ENCODE results near the gene NEURL1B.
"Not testable (repeated sequence)": the region's sequence is repeated elsewhere in the genome, so short reads cannot be mapped to it uniquely, and the experiment has no call there.

NEURL1B gene

DNA sequence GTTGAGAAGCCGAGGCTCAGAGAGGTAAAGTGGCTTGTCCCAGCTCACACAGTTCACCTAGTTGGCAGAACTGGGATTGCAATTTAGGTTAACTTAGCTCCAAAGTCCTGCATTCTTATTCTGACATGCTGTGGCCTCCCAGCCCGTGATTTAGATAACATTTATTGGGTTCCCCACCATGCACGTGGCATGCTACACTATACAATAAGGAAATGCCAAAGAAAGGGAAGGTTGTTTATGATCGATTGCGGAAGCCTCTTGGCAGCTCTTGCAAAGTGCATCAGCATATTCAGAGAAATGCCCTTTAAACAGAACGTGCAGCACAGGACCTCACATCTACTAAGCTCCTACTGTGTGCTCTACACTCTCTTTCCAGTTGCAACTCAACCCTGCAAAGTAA is 3.2 kb downstream of the NEURL1B start:
- Histone ChIP-seq H3K9ac (ENCODE audit: low read length) (no peak overlapping the region), H3K4me1 (ENCODE audit: control insufficient read depth, insufficient read depth, low read length) (peaks cover 34% of the 10 kb centered on the region), H3K36me3 (ENCODE audit: control insufficient read depth, insufficient read depth, low read length) (no peaks in the 10 kb centered on the region), H3K27me3 (ENCODE audit: control insufficient read depth, insufficient read depth, low read length) (peaks cover 49% of the 10 kb centered on the region), H3K4me3 (ENCODE audit: low read depth, low read length) (no peak overlapping the region), H3K9me3 (ENCODE audit: control insufficient read depth, insufficient read depth, low read depth, low read length) (no peaks in the 10 kb centered on the region), H3K27ac (ENCODE audit: low read depth, low read length) (no peak overlapping the region)

GRCh38 chr5:172644711-172645110 is 3.6 kb downstream of the NEURL1B start:
- Histone ChIP-seq H3K9ac (ENCODE audit: low read length) (no peak overlapping the region), H3K27me3 (ENCODE audit: control insufficient read depth, insufficient read depth, low read length) (peaks cover 49% of the 10 kb centered on the region), H3K4me3 (ENCODE audit: low read depth, low read length) (no peak overlapping the region)

DNA sequence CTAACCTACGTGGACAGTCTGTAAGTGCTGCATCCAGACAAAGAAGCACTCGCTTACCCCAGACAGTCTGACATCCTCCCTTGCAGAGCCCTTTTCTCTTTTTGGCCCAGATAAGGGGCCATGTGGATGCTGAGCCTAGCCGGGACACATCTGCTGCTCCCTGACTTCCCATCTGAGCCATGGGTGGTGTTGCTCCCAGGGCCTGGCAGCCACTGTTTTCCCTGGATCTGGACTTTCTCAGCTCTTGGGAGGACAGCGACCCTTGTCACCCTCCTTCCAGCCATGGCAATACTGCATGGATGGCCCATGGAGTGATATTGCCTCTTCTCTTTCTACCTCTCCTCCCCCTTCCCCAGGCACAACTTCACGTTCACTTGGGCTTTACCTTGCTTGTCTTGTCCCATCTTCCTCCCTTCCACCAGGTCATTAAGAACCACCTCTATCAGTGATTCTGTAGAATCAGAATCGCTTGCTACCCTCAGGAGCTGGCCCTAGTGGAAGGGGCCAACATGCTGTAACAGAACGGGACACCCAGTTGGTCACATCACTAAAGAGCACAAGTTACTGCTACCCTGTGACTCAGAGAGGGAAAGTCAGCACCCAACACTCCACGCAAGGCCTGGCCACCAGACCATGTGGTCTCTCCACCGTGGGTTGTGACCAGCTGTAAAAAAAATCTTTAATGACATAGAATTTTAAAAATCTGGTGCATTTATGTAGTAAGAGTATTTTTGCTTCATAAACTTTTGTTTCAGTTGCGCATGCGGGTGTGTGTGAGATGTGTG is 4.4 kb downstream of the NEURL1B start:
- H3K9ac ChIP-seq (ENCODE audit: low read length) = no peak overlapping the region
- no peak overlapping the region for H3K4me3 ChIP-seq (ENCODE audit: low read depth, low read length)
- H3K27me3 ChIP-seq (ENCODE audit: control insufficient read depth, insufficient read depth, low read length) = peaks cover 41% of the 10 kb centered on the region
- peaks cover 30% of the 10 kb centered on the region for H3K4me1 ChIP-seq (ENCODE audit: control insufficient read depth, insufficient read depth, low read length)
- no peaks in the 10 kb centered on the region for H3K9me3 ChIP-seq (ENCODE audit: control insufficient read depth, insufficient read depth, low read depth, low read length)
- no peak overlapping the region for H3K27ac ChIP-seq (ENCODE audit: low read depth, low read length)
- no peaks in the 10 kb centered on the region for H3K36me3 ChIP-seq (ENCODE audit: control insufficient read depth, insufficient read depth, low read length)

More at GRCh38 chr5:172644711-172645110, 3.6 kb downstream of the NEURL1B start:
- H3K9me3 ChIP-seq (ENCODE audit: control insufficient read depth, insufficient read depth, low read depth, low read length) = no peaks in the 10 kb centered on the region
- H3K36me3 ChIP-seq (ENCODE audit: control insufficient read depth, insufficient read depth, low read length) = no peaks in the 10 kb centered on the region
- H3K4me1 ChIP-seq (ENCODE audit: control insufficient read depth, insufficient read depth, low read length) = peaks cover 33% of the 10 kb centered on the region
- no peak overlapping the region for H3K27ac ChIP-seq (ENCODE audit: low read depth, low read length)

DNA sequence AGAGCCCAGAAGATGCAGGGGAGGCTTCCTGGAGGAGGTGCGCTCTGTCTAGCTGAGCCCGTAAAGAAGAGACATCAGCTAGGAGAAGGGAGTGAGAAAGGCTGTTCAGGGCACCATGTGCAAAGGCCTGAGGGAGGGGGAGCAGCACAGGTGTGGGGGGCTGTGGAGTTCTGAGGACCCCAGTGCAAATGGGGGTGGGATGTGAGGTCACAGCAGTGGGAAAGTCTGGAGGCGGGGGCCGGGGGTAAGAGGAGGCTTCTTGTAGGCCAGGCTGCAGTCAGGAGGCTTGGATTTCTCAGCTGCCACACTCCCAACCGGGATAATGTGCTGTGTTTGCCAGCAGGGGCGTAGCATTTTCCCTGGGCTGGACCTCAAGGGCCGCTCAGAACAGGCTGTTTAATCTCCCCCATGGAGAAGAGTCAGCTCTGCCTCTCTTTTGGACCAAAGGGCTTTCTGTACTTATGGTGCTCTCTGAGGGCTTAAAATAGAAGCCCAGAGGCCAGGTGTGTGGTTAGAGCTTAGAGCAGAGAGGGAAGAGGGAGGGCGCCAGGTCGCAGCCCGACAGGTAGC is 5.7 kb downstream of the NEURL1B start:
- H3K36me3 ChIP-seq (ENCODE audit: control insufficient read depth, insufficient read depth, low read length) = no peaks in the 10 kb centered on the region
- H3K27me3 ChIP-seq (ENCODE audit: control insufficient read depth, insufficient read depth, low read length) = peaks cover 32% of the 10 kb centered on the region
- peaks cover 28% of the 10 kb centered on the region for H3K4me1 ChIP-seq (ENCODE audit: control insufficient read depth, insufficient read depth, low read length)
- no peak overlapping the region for H3K4me3 ChIP-seq (ENCODE audit: low read depth, low read length)
- H3K9me3 ChIP-seq (ENCODE audit: control insufficient read depth, insufficient read depth, low read depth, low read length) = no peaks in the 10 kb centered on the region
- no peak overlapping the region for H3K9ac ChIP-seq (ENCODE audit: low read length)
- H3K27ac ChIP-seq (ENCODE audit: low read depth, low read length) = no peak overlapping the region

DNA sequence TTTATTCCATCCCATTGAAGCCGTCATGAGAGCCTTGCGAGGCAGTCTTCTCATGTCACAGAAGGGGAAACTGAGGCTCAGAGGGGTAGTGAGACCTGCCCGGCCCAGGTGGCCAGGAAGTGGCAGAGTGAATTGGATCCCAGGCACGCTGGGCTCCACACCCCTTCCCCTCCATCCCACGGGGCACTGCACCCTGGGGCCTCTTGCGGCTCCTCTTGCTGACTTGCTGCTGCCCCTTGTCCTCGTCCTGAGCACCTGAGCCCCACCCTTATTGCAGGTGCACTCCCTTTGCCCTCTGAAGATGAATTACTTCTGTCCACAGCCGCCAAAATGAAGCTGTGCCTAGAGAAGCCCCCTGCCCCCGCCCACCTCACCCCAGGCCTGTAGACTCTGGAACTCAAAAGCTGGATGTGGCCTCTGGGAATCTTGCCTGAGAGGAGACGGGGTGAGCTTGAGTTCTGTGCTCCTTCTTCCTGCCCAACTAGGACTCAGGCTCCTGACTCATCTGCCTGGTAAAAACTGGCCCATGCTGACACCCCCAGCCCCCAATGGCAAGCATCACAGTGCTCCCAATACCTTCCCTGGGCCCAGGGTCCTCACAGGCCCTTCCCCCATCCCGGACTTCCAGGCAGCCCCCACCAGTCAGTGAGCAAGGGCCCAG is 6.4 kb downstream of the NEURL1B start:
- peaks cover 25% of the 10 kb centered on the region for H3K27me3 ChIP-seq (ENCODE audit: control insufficient read depth, insufficient read depth, low read length)
- no peak overlapping the region for H3K27ac ChIP-seq (ENCODE audit: low read depth, low read length)
- no peaks in the 10 kb centered on the region for H3K9me3 ChIP-seq (ENCODE audit: control insufficient read depth, insufficient read depth, low read depth, low read length)
- H3K4me3 ChIP-seq (ENCODE audit: low read depth, low read length) = no peak overlapping the region
- H3K9ac ChIP-seq (ENCODE audit: low read length) = no peak overlapping the region
- H3K36me3 ChIP-seq (ENCODE audit: control insufficient read depth, insufficient read depth, low read length) = no peaks in the 10 kb centered on the region
- H3K4me1 ChIP-seq (ENCODE audit: control insufficient read depth, insufficient read depth, low read length) = peaks cover 28% of the 10 kb centered on the region

- no peak overlapping the region for H3K9ac ChIP-seq (ENCODE audit: low read length)
- peaks cover 28% of the 10 kb centered on the region for H3K4me1 ChIP-seq (ENCODE audit: control insufficient read depth, insufficient read depth, low read length)
- H3K27me3 ChIP-seq (ENCODE audit: control insufficient read depth, insufficient read depth, low read length) = peaks cover 20% of the 10 kb centered on the region
- H3K27ac ChIP-seq (ENCODE audit: low read depth, low read length) = no peak overlapping the region
- no peak overlapping the region for H3K4me3 ChIP-seq (ENCODE audit: low read depth, low read length)
- H3K9me3 ChIP-seq (ENCODE audit: control insufficient read depth, insufficient read depth, low read depth, low read length) = no peaks in the 10 kb centered on the region
- H3K36me3 ChIP-seq (ENCODE audit: control insufficient read depth, insufficient read depth, low read length) = no peaks in the 10 kb centered on the region
Measured at GRCh38 chr5:172648013-172648381, 6.9 kb downstream of the NEURL1B start.

- no peak overlapping the region for H3K4me3 ChIP-seq (ENCODE audit: low read depth, low read length)
- H3K36me3 ChIP-seq (ENCODE audit: control insufficient read depth, insufficient read depth, low read length) = no peaks in the 10 kb centered on the region
- H3K27ac ChIP-seq (ENCODE audit: low read depth, low read length) = no peak overlapping the region
- H3K9me3 ChIP-seq (ENCODE audit: control insufficient read depth, insufficient read depth, low read depth, low read length) = no peaks in the 10 kb centered on the region
- peaks cover 12% of the 10 kb centered on the region for H3K27me3 ChIP-seq (ENCODE audit: control insufficient read depth, insufficient read depth, low read length)
- no peak overlapping the region for H3K9ac ChIP-seq (ENCODE audit: low read length)
- H3K4me1 ChIP-seq (ENCODE audit: control insufficient read depth, insufficient read depth, low read length) = peaks cover 23% of the 10 kb centered on the region
Measured at GRCh38 chr5:172648755-172649154, 7.7 kb downstream of the NEURL1B start.

GRCh38 chr5:172656496-172656895 is 15.4 kb downstream of the NEURL1B start:
- H3K36me3 ChIP-seq (ENCODE audit: control insufficient read depth, insufficient read depth, low read length); H3K27ac ChIP-seq (ENCODE audit: low read depth, low read length); H3K9me3 ChIP-seq (ENCODE audit: control insufficient read depth, insufficient read depth, low read depth, low read length); H3K4me3 ChIP-seq (ENCODE audit: low read depth, low read length); H3K9ac ChIP-seq (ENCODE audit: low read length); H3K27me3 ChIP-seq (ENCODE audit: control insufficient read depth, insufficient read depth, low read length): not testable (repeated sequence)
- H3K4me1 ChIP-seq (ENCODE audit: control insufficient read depth, insufficient read depth, low read length) = peaks cover 16% of the 10 kb centered on the region; the same call in 1 of the 2 replicates

DNA sequence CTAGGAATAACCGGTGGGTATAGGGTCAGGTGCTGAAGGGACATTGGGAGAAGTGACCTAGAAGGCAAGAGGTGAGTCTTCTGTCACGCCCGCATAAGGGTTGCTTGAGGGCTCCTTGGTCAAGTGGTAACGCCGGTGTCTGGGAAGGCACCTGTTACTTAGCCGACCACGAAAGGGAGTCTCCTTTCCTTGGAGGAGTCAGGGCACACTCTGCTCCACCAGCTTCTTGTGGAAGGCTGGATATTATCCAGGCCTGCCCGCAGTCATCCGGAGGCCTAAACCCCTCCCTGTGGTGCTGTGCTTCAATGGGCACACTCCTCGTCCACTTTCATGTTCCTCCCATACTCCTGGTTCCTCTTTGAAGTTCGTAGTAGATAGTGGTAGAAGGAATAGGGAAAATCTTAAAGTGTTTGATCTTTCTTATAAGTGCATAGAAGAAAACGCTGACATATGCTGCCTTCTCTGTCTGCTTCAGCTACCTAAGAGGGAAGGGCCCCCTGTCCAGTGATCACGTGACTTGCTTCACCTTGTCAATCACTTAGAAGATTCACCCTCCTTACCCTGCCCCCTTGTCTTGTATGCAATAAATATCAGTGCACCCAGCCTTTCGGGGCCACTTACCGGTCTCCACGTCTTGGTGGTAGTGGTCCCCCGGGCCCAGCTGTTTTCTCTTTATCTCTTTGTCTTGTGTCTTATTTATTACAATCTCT is 16.6 kb downstream of the NEURL1B start:
- H3K9ac ChIP-seq (ENCODE audit: low read length); H3K27ac ChIP-seq (ENCODE audit: low read depth, low read length); H3K36me3 ChIP-seq (ENCODE audit: control insufficient read depth, insufficient read depth, low read length); H3K4me3 ChIP-seq (ENCODE audit: low read depth, low read length); H3K9me3 ChIP-seq (ENCODE audit: control insufficient read depth, insufficient read depth, low read depth, low read length); H3K27me3 ChIP-seq (ENCODE audit: control insufficient read depth, insufficient read depth, low read length): not testable (repeated sequence)
- H3K4me1 ChIP-seq (ENCODE audit: control insufficient read depth, insufficient read depth, low read length) = peaks cover 16% of the 10 kb centered on the region; the same call in 1 of the 2 replicates

- H3K36me3 ChIP-seq (ENCODE audit: control insufficient read depth, insufficient read depth, low read length) = no peaks in the 10 kb centered on the region
- no peaks in the 10 kb centered on the region for H3K27me3 ChIP-seq (ENCODE audit: control insufficient read depth, insufficient read depth, low read length)
- H3K9me3 ChIP-seq (ENCODE audit: control insufficient read depth, insufficient read depth, low read depth, low read length) = peaks cover 8% of the 10 kb centered on the region; the same call in 1 of the 2 replicates
- H3K4me1 ChIP-seq (ENCODE audit: control insufficient read depth, insufficient read depth, low read length) = peaks cover 16% of the 10 kb centered on the region; the same call in 1 of the 2 replicates
- H3K27ac ChIP-seq (ENCODE audit: low read depth, low read length) = no peak overlapping the region
- H3K9ac ChIP-seq (ENCODE audit: low read length) = no peak overlapping the region
- H3K4me3 ChIP-seq (ENCODE audit: low read depth, low read length) = no peak overlapping the region
Measured at GRCh38 chr5:172658391-172658790, 17.3 kb downstream of the NEURL1B start.
